NK-92 (cell line): ENCODE results near the gene CD59.
"Not testable (repeated sequence)": the region's sequence is repeated elsewhere in the genome, so short reads cannot be mapped to it uniquely, and the experiment has no call there.

Experiments used
- DNase-seq: peaks from one replicate; lab custom pipeline; 2025; ENCODE audit not compliant: unreplicated experiment; lab: John Stamatoyannopoulos, UW

Gene CD59

DNA sequence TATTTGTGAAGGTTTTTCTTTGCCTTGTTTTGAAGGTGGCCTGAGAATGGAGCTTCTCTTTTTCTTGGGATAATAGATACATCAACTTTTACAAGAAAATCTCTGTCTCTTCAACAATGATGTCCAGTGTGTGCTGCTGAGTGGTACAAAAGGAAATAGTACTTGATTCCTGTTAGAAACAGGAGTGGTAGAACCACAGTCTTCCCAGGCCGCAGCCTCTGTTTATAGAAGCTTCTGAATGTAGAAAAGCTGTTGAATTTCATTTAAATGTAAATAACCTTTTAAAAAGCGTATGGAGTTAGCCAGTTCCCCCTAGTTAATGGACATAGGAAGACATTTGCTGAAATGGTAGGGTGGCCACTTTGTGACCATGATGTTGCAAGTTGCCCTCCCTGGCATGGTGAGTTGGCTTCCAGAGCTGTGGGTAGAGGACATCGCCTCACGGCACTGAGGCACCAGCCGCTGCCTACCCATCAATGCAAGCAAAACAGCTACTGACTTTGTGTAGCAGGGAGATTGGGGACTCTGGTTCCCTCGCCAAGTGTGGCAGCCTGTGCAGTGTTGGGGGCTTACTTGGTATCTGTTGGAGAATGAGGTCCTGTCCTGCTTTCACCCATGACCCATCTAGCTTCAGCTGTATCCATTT, 67.1 kb downstream of the CD59 start:
- DNase-seq = no peak

DNA sequence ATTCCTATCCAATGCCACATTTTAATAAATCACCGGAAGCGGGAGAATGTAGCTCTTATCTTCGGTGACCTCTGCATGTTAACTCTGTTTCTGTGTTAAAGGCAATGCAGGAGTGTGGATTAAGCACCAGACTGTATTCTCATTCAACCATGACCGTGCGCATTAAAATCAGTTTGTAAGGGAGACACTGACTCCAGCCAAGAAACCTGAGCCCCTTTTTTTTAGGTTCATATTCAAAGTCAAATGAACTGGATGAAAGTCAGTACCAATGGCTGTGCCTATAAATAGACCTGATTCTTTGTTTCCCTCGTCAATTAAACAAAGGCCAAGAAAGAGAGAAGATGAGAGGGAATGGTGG, 67.8 kb downstream of the CD59 start:
- DNase-seq = no peak

DNA sequence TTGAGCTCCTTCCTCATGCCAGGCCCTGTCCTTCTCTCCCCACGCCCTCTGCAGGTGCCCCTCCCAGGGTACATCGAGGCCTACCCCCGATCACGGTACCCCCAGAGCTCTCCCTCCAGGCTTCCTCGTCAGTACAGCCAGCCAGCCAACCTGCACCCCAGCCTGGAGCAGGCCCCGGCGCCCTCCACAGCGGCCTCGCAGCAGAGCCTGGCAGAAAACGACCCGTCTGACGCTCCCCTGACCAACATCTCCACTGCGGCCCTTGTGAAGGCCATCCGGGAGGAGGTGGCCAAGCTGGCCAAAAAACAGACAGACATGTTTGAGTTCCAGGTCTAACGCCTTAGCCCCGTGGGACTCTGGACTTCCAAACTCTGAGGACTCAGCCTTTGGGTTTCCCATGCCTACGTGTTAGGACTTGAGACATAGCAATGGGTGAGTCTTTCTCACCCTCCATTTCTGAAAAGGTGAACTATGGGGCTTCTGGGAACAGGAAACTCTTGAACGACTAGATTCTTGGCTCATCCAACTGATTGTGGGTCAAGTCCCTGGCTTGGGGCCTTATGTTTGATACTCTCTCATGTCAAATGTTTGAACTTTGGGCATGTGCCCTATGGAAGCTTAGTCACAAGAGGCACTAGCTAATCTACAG, 68.3 kb downstream of the CD59 start:
- no peak for DNase-seq

DNA sequence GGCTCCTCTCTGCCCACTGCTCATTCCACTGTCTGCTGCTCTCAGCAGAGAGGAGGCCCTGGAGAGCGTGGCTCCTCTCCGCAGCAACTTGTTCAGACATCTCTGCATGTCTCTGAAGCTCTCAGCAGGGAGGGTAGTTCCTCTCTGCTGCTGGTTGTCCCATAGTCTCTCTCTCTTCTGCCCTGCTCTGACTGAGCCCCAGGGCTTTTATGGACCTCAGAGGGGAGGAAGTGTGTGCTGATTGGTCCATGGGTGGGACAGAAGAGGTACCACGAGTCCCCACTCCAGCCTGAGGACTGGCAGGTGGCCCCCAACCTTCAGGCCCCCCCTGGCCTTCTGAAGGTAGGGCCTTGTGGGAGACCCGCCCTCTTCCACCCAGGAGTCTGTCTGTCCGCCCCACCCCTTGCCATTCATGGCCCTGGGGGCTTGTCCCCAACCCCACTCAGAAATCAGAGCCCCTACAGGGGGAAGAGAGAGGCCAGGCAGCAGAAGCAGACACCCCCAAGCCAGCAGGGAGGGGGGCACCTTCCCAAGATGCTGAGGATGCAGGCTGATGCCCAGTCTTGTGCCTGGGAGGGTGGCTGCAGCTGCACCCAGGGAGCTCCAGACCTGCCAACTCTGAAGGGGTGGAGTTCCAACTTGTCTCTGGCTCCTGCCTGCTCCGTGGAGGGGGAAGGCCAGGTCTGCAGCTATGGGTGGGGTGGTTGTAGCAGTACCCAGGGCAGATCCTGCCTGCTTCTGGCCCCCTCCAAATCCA, 70.7 kb downstream of the CD59 start:
- DNase-seq = no peak

DNA sequence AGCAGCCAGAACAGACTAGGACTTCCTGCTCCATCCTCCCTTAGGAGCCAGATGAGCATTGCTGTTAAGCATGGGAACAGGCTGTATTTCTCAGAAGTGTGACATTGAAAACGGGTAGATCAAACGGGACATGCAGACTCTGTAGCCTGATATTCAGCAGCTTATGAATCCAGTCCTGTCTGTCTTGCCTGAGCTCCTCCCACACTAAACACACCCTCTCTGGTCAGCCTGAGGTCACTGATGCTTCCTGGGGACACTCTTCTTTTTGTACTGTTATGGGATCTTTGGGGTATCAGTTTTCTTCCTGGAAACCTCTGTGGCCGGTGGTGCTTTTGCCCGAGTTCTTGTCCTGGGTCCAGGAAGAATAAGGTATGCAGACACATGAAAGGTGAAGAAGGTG, 71.4 kb downstream of the CD59 start:
- DNase-seq = no peak

DNA sequence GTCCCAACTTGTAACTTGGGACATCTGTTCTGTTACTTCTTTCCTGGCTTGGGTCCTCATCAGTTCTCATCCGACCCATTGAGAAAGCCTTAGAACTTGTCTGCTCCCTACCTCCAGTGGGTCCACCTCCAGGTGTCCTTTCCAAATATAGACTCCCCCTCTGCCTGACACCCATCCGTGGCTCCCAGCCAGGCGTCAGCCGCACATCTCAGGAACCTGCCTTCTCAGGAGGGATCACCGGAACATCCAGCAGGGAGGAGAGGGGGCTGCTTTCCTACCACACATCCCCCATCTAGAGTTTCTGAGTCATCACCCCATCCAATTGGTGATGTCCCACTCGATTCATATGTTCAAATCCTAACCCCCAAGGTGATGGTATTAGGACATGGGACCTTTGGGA, 72.1 kb downstream of the CD59 start:
- DNase-seq = no peak

DNA sequence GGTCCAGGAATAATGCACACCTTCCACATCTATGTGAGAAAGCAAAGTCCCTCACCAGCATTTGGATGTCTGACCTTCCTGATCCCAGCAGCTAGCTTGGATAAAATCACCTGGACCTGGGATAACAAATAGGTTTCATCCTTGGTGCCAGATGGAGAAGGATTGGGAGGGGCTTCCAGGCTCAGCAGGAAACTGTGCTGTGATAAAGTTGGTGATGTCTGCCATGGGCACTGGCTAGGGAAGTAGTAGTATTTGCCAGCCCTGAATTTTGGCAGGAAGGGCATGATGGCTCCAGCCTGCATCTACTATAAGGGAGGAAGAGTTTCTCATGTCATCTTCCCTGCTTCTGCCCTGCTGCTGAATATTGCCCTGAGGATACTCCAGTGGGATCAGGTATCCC, 73.1 kb downstream of the CD59 start:
- DNase-seq = no peak

DNA sequence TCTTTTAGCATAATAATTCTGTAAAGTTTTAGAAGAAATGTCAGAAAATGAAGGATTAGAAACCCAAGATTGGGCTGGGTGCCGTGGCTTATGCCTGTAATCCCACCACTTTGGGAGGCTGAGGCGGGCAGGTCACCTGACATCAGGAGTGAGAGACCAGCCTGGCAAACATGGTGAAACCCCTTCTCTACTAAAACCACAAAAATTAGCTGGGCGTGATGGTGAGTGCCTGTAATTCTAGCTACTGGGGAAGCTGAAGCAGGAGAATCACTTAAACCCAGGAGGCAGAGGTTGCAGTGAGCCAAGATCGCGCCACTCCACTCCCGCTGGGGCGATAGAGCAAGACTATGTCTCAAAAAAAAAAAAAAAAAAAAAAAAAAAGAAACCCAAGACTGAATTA, 74.7 kb downstream of the CD59 start:
- DNase-seq = not testable (repeated sequence)

DNA sequence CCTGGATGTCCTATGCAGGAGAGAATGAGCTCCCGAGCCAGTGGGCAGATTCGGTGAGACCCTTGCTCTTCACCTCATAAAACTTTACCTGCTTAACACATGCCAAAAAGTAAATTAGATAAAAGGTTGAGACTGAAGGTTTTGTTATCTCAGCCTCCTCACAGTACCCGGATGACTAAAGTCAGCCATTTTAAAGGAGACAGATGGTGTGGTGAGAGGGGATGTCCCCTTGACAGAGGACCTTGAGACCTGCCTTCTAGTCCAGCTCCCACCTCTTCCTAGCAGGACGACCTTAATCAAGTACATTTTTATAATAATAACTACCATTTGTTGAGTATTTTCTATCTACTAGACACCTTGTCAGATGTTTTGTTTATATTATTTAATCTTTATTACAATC, 75.3 kb downstream of the CD59 start:
- no peak for DNase-seq

DNA sequence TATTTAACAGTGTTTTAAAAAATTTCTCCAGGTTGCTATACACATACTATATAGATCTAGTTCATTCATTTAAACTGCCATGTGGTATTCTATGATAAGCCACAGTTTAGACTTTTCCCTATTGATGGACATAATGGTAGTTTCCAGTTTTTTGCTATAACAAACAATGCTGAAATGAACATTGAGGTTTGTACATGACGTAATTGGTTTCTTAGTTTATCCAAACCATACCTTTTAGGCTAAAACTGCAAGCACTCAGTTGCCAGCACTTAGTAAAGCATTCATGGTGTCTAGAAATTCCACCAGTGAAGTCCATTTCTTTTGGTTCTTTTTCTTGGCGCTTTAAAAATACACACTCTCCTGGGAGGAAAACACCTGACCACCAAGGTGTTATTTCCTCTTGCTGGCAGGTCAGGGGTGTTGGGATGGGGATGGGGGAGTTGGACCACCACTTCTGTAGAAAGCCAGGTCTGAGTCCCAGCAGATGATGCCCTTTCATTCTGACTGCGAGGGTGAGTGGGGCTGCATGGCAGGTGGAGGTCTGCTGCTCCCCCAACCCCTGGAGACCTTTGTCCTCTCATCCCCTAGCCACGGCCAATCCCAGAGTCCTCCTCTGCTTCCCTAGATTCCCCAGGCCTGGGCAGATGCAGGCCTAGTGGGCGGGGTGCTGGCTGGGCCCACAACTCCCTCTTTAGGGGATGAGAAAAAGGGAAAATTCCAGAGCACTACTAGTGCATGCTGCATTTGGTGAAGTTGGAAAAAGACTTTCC, 76.7 kb downstream of the CD59 start:
- no peak for DNase-seq

DNA sequence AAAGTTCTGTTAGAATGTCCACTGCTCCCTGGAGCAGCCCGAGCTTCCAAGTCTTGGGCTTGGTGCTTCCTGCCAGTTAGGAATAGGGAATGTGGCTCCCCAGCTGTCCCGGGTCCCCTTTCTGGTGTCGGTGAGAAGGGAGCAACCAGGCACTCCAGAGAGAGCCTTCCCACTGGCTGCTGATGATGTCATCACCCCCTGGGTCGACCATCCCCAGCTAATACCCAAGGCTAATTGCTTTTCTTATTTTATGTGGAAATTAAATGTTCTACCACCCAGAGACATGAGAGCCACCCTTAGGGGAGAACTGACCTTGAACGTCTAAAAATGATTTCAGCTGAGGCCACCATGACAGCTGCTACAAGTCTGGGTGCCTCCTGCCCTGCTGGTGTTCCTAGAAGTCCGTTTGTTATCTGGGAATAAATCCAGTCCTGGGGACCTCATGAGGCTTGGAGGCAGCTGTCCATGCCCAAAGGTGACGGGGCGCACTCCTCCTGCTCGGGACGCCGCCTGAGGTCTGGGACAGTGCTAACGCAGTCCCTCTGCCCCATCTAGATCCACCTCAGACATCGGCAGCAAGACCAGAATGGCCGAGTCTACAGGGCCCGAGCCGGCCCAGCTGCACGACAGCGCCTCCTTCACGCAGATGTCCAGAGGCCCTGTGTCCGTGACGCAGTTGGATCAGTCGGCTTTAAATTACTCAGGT, 77.9 kb downstream of the CD59 start:
- no peak for DNase-seq

DNA sequence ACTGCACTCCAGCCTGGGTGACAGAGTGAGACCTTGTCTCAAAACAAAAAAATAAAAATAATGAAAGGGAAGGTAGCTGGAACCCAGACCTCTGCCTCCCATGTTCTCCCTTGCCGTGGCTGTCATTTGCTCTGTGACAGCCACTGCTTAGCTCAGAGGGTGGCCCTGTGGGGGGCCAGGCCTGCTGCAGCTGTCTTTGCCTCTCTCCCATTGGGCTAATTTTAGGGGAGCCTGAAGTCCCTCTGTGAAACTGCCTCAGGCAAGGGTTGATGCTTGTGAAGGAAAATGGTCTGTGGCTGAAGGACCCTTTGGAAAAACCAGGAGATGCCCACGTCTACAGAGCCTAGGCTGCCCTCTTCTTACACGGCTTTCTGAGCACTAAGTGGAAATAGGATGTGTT, 78.5 kb downstream of the CD59 start:
- DNase-seq = no peak

DNA sequence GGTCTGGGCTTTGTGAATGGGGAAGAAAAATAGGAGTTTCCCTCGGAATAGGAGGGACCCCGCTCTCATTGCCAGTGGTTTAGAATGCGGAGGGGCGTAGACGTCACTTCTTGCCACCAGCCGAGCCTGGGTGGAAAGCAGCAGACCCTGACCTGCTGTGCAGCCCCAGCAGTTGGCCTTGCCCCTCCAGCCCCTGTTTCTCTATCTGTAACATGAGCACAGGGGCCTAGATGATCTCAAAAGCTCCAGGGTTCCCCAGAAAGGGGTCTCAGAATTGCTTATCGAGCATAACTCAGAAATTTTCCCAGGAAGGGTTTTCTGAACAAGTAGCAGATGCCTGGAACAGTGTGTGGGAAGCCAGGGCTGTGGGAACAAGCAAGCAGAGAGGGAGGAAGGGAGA, 79.5 kb downstream of the CD59 start:
- no peak for DNase-seq

DNA sequence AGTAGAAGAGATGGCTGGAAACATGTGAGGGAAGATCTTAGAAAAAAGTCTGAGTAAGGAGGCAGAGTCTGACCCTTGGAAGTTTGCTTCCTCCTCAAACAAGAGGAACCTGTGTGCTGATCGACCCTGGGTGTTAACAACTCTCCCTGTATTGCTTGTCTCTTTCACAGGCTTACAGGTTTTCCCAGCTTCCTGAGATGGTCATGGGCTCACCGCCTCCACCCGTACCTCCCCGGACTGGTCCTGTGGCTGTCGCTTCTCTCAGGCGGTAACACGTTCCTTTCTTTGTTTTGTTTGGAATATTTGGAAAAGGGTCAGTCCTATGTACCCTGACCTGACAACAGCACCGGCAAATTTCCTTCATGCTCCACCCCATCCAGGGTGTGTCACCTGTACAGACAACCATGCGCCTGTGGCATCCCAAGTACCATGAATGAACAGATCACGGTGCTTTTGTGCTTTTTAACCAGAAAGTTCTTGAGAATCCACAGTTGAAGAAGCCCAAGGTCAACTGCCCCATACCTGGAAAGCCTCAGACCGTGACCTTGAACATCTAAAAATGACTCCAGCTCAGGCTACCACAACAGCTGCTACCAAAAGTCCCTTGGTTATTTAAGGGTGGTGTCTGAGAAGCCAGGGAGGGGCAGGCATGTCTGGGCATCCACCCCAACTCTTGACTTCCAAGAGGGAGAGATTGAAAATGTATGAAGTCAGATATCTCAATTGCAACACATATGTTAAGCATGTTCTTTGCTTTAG, 80.2 kb downstream of the CD59 start:
- no peak for DNase-seq

DNA sequence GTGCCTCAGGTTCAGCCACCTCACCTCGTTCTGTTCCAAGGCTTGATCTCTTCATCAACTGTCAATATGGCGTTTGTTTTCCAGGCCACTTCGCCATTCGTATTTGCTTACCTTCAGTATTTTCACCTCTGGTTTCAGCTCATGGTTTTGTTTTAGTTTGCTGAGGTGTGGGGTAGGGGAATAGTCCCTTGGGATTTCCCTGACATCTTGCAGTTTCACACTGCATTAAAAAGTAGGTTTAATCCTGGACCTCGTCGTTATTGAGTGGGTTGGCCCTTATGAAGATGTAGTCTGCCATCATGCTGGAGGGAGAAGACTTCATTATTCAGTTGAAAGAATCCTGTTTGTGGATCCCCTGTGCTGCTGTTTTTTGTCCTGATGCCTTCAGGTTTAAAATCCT, 81.6 kb downstream of the CD59 start:
- DNase-seq = no peak
